ENCODE measurements around the gene AP5S1. TPM values are rescaled to one million over a fixed set of nuclear protein-coding genes. Genes with fewer than 3 reads are reported as not detected.
"Not testable (repeated sequence)": the region's sequence is repeated elsewhere in the genome, so short reads cannot be mapped to it uniquely, and the experiment has no call there.

AP5S1 gene
- total RNA-seq, 1 donor from 2014 or later: 8.9 TPM

DNA sequence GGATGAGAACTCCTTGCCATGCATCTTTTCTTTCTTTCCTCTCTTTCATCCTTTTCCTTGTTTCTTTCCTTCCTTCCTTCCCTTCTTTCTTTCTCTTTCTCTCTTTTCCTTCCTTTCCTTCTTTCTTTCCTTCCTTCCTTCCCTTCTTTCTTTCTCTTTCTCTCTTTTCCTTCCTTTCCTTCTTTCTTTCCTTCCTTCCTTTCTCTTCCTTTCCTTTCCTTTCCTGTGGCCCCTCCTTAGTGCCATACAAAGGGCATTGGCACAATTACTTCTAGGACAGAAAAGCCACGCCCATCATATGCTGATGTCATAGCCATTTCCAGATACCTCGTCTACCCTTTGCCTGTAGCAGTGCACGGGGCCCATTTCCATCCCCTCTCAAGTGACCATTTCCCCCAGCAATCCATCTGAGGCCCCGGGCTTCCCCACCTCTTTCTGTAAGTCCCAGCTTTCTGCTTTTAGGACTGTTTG lies 31.6 kb upstream of the AP5S1 start:
- no peak overlapping the region for H3K4me3 ChIP-seq (ENCODE audit: low read length in 3 of 3)
- H3K9ac ChIP-seq (ENCODE audit: low read depth in 1 of 3, low read length in 3 of 3): no peak overlapping the region
- peaks cover 20 to 34% (median 24%) of the 10 kb centered on the region in 3 donors for H3K4me1 ChIP-seq (ENCODE audit: control insufficient read depth in 3 of 3, insufficient read depth in 3 of 3, low read length in 3 of 3)
- H3K27me3 ChIP-seq (ENCODE audit: control insufficient read depth in 3 of 3, insufficient read depth in 3 of 3, low read length in 3 of 3): no peaks in the 10 kb centered on the region
- H3K36me3 ChIP-seq (ENCODE audit: control insufficient read depth in 3 of 3, insufficient read depth in 3 of 3, low read length in 3 of 3): peaks cover 0 to 5% (median 5%) of the 10 kb centered on the region in 3 donors
- H3K27ac ChIP-seq (ENCODE audit: low read depth, low read length): no peak overlapping the region
- H3K9me3 ChIP-seq (ENCODE audit: control insufficient read depth in 3 of 3, low read length in 3 of 3): no peaks in the 10 kb centered on the region

DNA sequence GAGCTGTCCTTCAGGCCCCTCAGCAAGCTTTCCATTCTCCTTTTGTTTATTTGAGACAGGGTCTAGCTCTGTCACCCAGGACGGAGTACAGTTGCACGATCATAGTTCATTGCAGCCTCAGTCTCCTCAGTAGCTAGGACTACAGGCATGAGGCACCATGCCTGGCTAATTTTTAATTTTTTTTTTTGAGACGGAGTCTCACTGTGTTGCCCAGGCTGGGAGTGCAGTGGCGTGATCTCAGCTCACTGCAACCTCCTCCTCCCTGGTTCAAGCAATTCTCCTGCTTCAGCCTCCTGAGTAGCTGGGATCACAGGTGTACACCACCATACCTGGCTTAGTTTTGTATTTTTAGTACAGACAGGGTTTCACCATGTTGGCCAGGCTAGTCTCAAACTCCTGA lies 31.1 kb upstream of the AP5S1 start:
- not testable (repeated sequence) for H3K36me3 ChIP-seq (ENCODE audit: control insufficient read depth in 3 of 3, insufficient read depth in 3 of 3, low read length in 3 of 3); H3K27me3 ChIP-seq (ENCODE audit: control insufficient read depth in 3 of 3, insufficient read depth in 3 of 3, low read length in 3 of 3); H3K9me3 ChIP-seq (ENCODE audit: control insufficient read depth in 3 of 3, low read length in 3 of 3); H3K9ac ChIP-seq (ENCODE audit: low read depth in 1 of 3, low read length in 3 of 3); H3K27ac ChIP-seq (ENCODE audit: low read depth, low read length); H3K4me3 ChIP-seq (ENCODE audit: low read length in 3 of 3)
- H3K4me1 ChIP-seq (ENCODE audit: control insufficient read depth in 3 of 3, insufficient read depth in 3 of 3, low read length in 3 of 3): peaks cover 16 to 30% (median 21%) of the 10 kb centered on the region in 3 donors

- not testable (repeated sequence) for H3K4me3 ChIP-seq (ENCODE audit: low read length in 3 of 3); H3K9me3 ChIP-seq (ENCODE audit: control insufficient read depth in 3 of 3, low read length in 3 of 3); H3K27ac ChIP-seq (ENCODE audit: low read depth, low read length); H3K9ac ChIP-seq (ENCODE audit: low read depth in 1 of 3, low read length in 3 of 3); H3K27me3 ChIP-seq (ENCODE audit: control insufficient read depth in 3 of 3, insufficient read depth in 3 of 3, low read length in 3 of 3); H3K36me3 ChIP-seq (ENCODE audit: control insufficient read depth in 3 of 3, insufficient read depth in 3 of 3, low read length in 3 of 3)
- H3K4me1 ChIP-seq (ENCODE audit: control insufficient read depth in 3 of 3, insufficient read depth in 3 of 3, low read length in 3 of 3): peaks cover 8 to 21% (median 12%) of the 10 kb centered on the region in 3 donors
Observed at GRCh38 chr20:3794168-3794567, 26.2 kb upstream of the AP5S1 start.

GRCh38 chr20:3794701-3795420 lies 25.5 kb upstream of the AP5S1 start:
- peak overlapping the region; percentile 78 to 96 (median 89) for H3K9ac ChIP-seq (ENCODE audit: low read depth in 1 of 3, low read length in 3 of 3)
- peak overlapping the region; percentile 96 for H3K27ac ChIP-seq (ENCODE audit: low read depth, low read length)
- peak overlapping the region; percentile 91 to 94 (median 91) for H3K4me3 ChIP-seq (ENCODE audit: low read length in 3 of 3)
- peaks cover 8 to 27% (median 15%) of the 10 kb centered on the region in 3 donors for H3K4me1 ChIP-seq (ENCODE audit: control insufficient read depth in 3 of 3, insufficient read depth in 3 of 3, low read length in 3 of 3)
- peaks cover 0 to 2% (median 0%) of the 10 kb centered on the region in 3 donors for H3K36me3 ChIP-seq (ENCODE audit: control insufficient read depth in 3 of 3, insufficient read depth in 3 of 3, low read length in 3 of 3)
- H3K27me3 ChIP-seq (ENCODE audit: control insufficient read depth in 3 of 3, insufficient read depth in 3 of 3, low read length in 3 of 3): no peaks in the 10 kb centered on the region
- H3K9me3 ChIP-seq (ENCODE audit: control insufficient read depth in 3 of 3, low read length in 3 of 3): no peaks in the 10 kb centered on the region

GRCh38 chr20:3795511-3796468 lies 24.6 kb upstream of the AP5S1 start, which contains the start of gene CDC25B:
TSS of gene CDC25B (plus strand) at chr20:3796310. CDS start at chr20:3796532, 222 bp downstream.
- no peaks in the 10 kb centered on the region for H3K27me3 ChIP-seq (ENCODE audit: control insufficient read depth in 3 of 3, insufficient read depth in 3 of 3, low read length in 3 of 3)
- peaks cover 4 to 7% (median 6%) of the 10 kb centered on the region in 3 donors for H3K36me3 ChIP-seq (ENCODE audit: control insufficient read depth in 3 of 3, insufficient read depth in 3 of 3, low read length in 3 of 3)
- H3K4me1 ChIP-seq (ENCODE audit: control insufficient read depth in 3 of 3, insufficient read depth in 3 of 3, low read length in 3 of 3): peaks cover 8 to 27% (median 15%) of the 10 kb centered on the region in 3 donors
- peak within 1 kb of the TSS; percentile 78 to 96 (median 89) for H3K9ac ChIP-seq (ENCODE audit: low read depth in 1 of 3, low read length in 3 of 3)
- peak within 1 kb of the TSS; percentile 96 for H3K27ac ChIP-seq (ENCODE audit: low read depth, low read length)
- peak within 1 kb of the TSS; percentile 91 to 94 (median 91) for H3K4me3 ChIP-seq (ENCODE audit: low read length in 3 of 3)
- H3K9me3 ChIP-seq (ENCODE audit: control insufficient read depth in 3 of 3, low read length in 3 of 3): no peaks in the 10 kb centered on the region

- peak overlapping the region; percentile 51 to 66 (median 56) for H3K9ac ChIP-seq (ENCODE audit: low read depth in 1 of 3, low read length in 3 of 3)
- H3K27ac ChIP-seq (ENCODE audit: low read depth, low read length): no peak overlapping the region
- peaks cover 8 to 9% (median 8%) of the 10 kb centered on the region in 3 donors for H3K36me3 ChIP-seq (ENCODE audit: control insufficient read depth in 3 of 3, insufficient read depth in 3 of 3, low read length in 3 of 3)
Observed at GRCh38 chr20:3796477-3797225, 23.7 kb upstream of the AP5S1 start.

GRCh38 chr20:3797226-3797545 lies 23.2 kb upstream of the AP5S1 start:
- peaks cover 8 to 27% (median 15%) of the 10 kb centered on the region in 3 donors for H3K4me1 ChIP-seq (ENCODE audit: control insufficient read depth in 3 of 3, insufficient read depth in 3 of 3, low read length in 3 of 3)
- peak overlapping the region; percentile 54 to 69 (median 56) for H3K4me3 ChIP-seq (ENCODE audit: low read length in 3 of 3)
- H3K9me3 ChIP-seq (ENCODE audit: control insufficient read depth in 3 of 3, low read length in 3 of 3): no peaks in the 10 kb centered on the region
- peaks cover 9 to 14% (median 10%) of the 10 kb centered on the region in 3 donors for H3K36me3 ChIP-seq (ENCODE audit: control insufficient read depth in 3 of 3, insufficient read depth in 3 of 3, low read length in 3 of 3)
- peak overlapping the region in 1 of 3 donors; percentile 66 for H3K9ac ChIP-seq (ENCODE audit: low read depth in 1 of 3, low read length in 3 of 3)
- no peak overlapping the region for H3K27ac ChIP-seq (ENCODE audit: low read depth, low read length)
- no peaks in the 10 kb centered on the region for H3K27me3 ChIP-seq (ENCODE audit: control insufficient read depth in 3 of 3, insufficient read depth in 3 of 3, low read length in 3 of 3)

More at GRCh38 chr20:3796477-3797225, 23.7 kb upstream of the AP5S1 start:
- Histone ChIP-seq H3K27me3 (ENCODE audit: control insufficient read depth in 3 of 3, insufficient read depth in 3 of 3, low read length in 3 of 3) (no peaks in the 10 kb centered on the region), H3K9me3 (ENCODE audit: control insufficient read depth in 3 of 3, low read length in 3 of 3) (no peaks in the 10 kb centered on the region), H3K4me3 (ENCODE audit: low read length in 3 of 3) (peak overlapping the region; percentile 54 to 69 (median 56)), H3K4me1 (ENCODE audit: control insufficient read depth in 3 of 3, insufficient read depth in 3 of 3, low read length in 3 of 3) (peaks cover 8 to 27% (median 15%) of the 10 kb centered on the region in 3 donors)

DNA sequence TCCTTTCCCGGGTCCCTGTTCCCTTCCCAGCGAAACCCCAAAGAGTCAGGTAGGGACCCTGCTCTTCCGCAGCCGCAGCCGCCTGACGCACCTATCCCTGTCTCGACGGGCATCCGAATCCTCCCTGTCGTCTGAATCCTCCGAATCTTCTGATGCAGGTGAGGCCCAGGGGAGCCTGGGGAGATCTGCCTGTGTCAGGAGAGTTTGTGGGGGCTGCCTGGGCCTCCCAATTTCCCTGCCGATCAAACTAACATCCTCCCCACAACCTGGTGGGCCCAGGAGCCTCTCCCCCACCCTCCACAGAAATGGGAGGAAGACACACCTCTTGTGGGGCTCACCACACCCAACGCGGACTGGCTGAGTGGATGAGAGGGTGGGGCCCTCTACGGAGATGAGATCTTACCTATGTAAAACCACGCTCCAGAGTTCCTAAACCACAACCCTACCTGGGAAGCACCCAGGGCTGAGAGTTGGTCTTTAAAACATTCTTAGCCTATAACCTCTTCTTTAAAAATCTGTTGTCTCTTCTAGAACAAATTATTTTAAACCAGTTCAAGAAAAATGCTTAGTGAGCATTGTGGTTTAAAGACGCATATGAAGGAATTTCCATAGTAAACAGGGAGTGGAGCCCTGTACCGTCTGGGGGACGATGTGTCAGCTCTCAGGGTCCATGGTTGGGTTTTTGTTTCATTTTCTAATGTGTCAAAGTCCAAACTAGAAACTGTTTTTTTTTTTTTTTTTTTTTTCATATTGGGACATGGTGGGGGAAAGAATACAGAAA lies 22.6 kb upstream of the AP5S1 start:
- peaks cover 10 to 20% (median 12%) of the 10 kb centered on the region in 3 donors for H3K36me3 ChIP-seq (ENCODE audit: control insufficient read depth in 3 of 3, insufficient read depth in 3 of 3, low read length in 3 of 3)
- peak overlapping the region in 1 of 3 donors; percentile 66 for H3K9ac ChIP-seq (ENCODE audit: low read depth in 1 of 3, low read length in 3 of 3)
- peak overlapping the region; percentile 12 for H3K27ac ChIP-seq (ENCODE audit: low read depth, low read length)
- H3K4me1 ChIP-seq (ENCODE audit: control insufficient read depth in 3 of 3, insufficient read depth in 3 of 3, low read length in 3 of 3): peaks cover 8 to 27% (median 15%) of the 10 kb centered on the region in 3 donors
- H3K27me3 ChIP-seq (ENCODE audit: control insufficient read depth in 3 of 3, insufficient read depth in 3 of 3, low read length in 3 of 3): no peaks in the 10 kb centered on the region
- peak overlapping the region; percentile 6 to 69 (median 56) for H3K4me3 ChIP-seq (ENCODE audit: low read length in 3 of 3)
- no peaks in the 10 kb centered on the region for H3K9me3 ChIP-seq (ENCODE audit: control insufficient read depth in 3 of 3, low read length in 3 of 3)

GRCh38 chr20:3798373-3798768 lies 22.0 kb upstream of the AP5S1 start:
- H3K4me3 ChIP-seq (ENCODE audit: low read length in 3 of 3): no peak overlapping the region
- peaks cover 10 to 25% (median 16%) of the 10 kb centered on the region in 3 donors for H3K36me3 ChIP-seq (ENCODE audit: control insufficient read depth in 3 of 3, insufficient read depth in 3 of 3, low read length in 3 of 3)
- H3K27me3 ChIP-seq (ENCODE audit: control insufficient read depth in 3 of 3, insufficient read depth in 3 of 3, low read length in 3 of 3): no peaks in the 10 kb centered on the region
- peak overlapping the region; percentile 12 for H3K27ac ChIP-seq (ENCODE audit: low read depth, low read length)
- peaks cover 8 to 27% (median 15%) of the 10 kb centered on the region in 3 donors for H3K4me1 ChIP-seq (ENCODE audit: control insufficient read depth in 3 of 3, insufficient read depth in 3 of 3, low read length in 3 of 3)
- H3K9me3 ChIP-seq (ENCODE audit: control insufficient read depth in 3 of 3, low read length in 3 of 3): no peaks in the 10 kb centered on the region
- H3K9ac ChIP-seq (ENCODE audit: low read depth in 1 of 3, low read length in 3 of 3): peak overlapping the region in 1 of 3 donors; percentile 16

Measured in skeletal muscle tissue (tissue), 4 donors.